Measurements from ENCODE around the gene GALNT17. TPM values are rescaled to one million over a fixed set of nuclear protein-coding genes. Genes with fewer than 3 reads are reported as not detected.

GALNT17 gene
- total RNA-seq, 4 donors from 2014 or later: 66.0 to 97.9 (median 76.0) TPM

DNA sequence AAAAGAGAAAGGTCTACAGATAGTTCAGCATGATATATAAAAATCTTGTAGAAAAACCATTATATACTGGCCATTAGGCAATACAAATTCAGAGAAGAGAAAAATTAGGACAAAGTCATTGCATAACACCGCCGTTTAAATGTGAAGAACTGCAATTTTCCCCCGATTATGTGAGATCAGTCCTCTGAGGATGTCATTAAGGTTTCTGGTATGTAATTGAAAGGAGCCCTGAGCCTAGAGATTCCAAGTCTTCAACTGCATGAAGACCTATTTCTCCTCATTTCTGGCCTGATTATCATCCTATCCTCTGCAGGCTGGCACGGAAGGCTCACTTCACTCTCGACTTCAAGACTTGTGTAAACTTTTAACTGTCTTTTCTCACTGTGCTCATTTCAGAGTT is 395.3 kb downstream of the GALNT17 start:
- Histone ChIP-seq H3K9me3 (no peaks in the 10 kb centered on the region), H3K27ac (no peak overlapping the region), H3K4me1 (no peaks in the 10 kb centered on the region), H3K27me3 (no peaks in the 10 kb centered on the region), H3K4me3 (no peak overlapping the region), H3K36me3 (no peaks in the 10 kb centered on the region)
- TF ChIP-seq, protein P1, sequence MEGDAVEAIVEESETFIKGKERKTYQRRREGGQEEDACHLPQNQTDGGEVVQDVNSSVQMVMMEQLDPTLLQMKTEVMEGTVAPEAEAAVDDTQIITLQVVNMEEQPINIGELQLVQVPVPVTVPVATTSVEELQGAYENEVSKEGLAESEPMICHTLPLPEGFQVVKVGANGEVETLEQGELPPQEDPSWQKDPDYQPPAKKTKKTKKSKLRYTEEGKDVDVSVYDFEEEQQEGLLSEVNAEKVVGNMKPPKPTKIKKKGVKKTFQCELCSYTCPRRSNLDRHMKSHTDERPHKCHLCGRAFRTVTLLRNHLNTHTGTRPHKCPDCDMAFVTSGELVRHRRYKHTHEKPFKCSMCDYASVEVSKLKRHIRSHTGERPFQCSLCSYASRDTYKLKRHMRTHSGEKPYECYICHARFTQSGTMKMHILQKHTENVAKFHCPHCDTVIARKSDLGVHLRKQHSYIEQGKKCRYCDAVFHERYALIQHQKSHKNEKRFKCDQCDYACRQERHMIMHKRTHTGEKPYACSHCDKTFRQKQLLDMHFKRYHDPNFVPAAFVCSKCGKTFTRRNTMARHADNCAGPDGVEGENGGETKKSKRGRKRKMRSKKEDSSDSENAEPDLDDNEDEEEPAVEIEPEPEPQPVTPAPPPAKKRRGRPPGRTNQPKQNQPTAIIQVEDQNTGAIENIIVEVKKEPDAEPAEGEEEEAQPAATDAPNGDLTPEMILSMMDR (IDR thresholded peaks at IDR 0.05): no peak
- TF ChIP-seq EP300 (IDR thresholded peaks at IDR 0.05) (no peak), POLR2A (IDR thresholded peaks at IDR 0.05) (no peak)
- DNase-seq (ENCODE audit: low spot score in 2 of 2): no peak
- whole genome bisulfite sequencing, 2 donors: 68 to 79% methylated on average over 5 of the region's 5 CpGs

GRCh38 chr7:71535616-71536015 is 403.7 kb downstream of the GALNT17 start:
- TF ChIP-seq EP300 (IDR thresholded peaks at IDR 0.05) (no peak), POLR2A (IDR thresholded peaks at IDR 0.05) (no peak)
- TF ChIP-seq, protein P1 (IDR thresholded peaks at IDR 0.05): no peak
- 89 to 93% methylated on average over 2 of the region's 2 CpGs for WGBS, 2 donors
- Histone ChIP-seq H3K4me3 (no peak overlapping the region), H3K36me3 (no peaks in the 10 kb centered on the region), H3K27me3 (no peaks in the 10 kb centered on the region), H3K27ac (no peak overlapping the region), H3K4me1 (no peaks in the 10 kb centered on the region), H3K9me3 (no peaks in the 10 kb centered on the region)
- no peak for DNase-seq (ENCODE audit: low spot score in 2 of 2)

GRCh38 chr7:71538210-71538609 is 406.3 kb downstream of the GALNT17 start:
- H3K27me3 ChIP-seq: no peaks in the 10 kb centered on the region
- H3K4me1 ChIP-seq: peaks cover 0 to 13% (median 0%) of the 10 kb centered on the region in 4 donors
- no peaks in the 10 kb centered on the region for H3K36me3 ChIP-seq
- whole genome bisulfite sequencing, 2 donors: 60 to 71% methylated on average over 11 of the region's 11 CpGs
- no peak overlapping the region for H3K27ac ChIP-seq
- DNase-seq (ENCODE audit: low spot score in 2 of 2): no peak
- H3K9me3 ChIP-seq: no peaks in the 10 kb centered on the region
- H3K4me3 ChIP-seq: no peak overlapping the region
- TF ChIP-seq EP300 (IDR thresholded peaks at IDR 0.05) (no peak), POLR2A (IDR thresholded peaks at IDR 0.05) (no peak)
- TF ChIP-seq, protein P1 (IDR thresholded peaks at IDR 0.05): no peak

- no peak overlapping the region for H3K27ac ChIP-seq
- 93 to 94% methylated on average over 4 of the region's 4 CpGs for whole genome bisulfite sequencing, 2 donors
- TF ChIP-seq EP300 (IDR thresholded peaks at IDR 0.05) (no peak), POLR2A (IDR thresholded peaks at IDR 0.05) (no peak)
- TF ChIP-seq, protein P1 (IDR thresholded peaks at IDR 0.05): no peak
- no peaks in the 10 kb centered on the region for H3K9me3 ChIP-seq
- no peak overlapping the region for H3K4me3 ChIP-seq
- no peak for DNase-seq (ENCODE audit: low spot score in 2 of 2)
- peaks cover 0 to 17% (median 0%) of the 10 kb centered on the region in 4 donors for H3K4me1 ChIP-seq
- no peaks in the 10 kb centered on the region for H3K36me3 ChIP-seq
- no peaks in the 10 kb centered on the region for H3K27me3 ChIP-seq
These were observed 407.7 kb downstream of the GALNT17 start for GRCh38 chr7:71539615-71540014.

DNA sequence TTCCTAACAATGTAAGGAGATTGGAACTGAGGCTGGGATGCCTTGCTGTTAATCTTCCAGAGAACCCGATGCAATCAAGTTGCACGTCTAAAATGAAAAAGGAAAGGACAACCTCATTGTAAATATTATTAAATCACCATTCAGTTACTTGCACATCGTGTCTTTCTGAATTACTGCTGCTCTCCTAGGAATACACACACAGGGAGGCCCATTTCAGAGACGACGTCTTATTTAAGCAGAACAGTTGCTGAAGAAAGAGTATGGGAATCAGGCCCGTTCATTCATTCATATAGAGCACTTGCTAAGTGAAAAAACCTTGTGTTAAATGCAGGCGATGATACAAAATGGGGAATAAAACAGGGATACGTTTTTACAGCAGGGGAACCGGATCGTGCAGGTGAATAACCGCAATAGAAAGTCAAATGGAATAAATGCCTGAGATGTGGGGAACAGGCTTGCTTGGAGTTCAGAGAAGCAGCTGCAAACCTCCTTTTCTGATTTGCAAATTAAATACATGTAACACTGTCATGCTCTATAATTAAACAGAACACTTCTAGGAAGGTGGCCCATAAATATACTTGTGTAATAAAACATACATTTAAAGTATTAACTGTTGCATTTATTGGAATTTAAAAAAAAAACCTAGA is 409.9 kb downstream of the GALNT17 start:
- 82 to 84% methylated on average over 11 of the region's 11 CpGs for WGBS, 2 donors
- no peaks in the 10 kb centered on the region for H3K9me3 ChIP-seq
- H3K27me3 ChIP-seq: no peaks in the 10 kb centered on the region
- TF ChIP-seq EP300 (IDR thresholded peaks at IDR 0.05) (no peak), POLR2A (IDR thresholded peaks at IDR 0.05) (no peak)
- TF ChIP-seq, protein P1 (IDR thresholded peaks at IDR 0.05): no peak
- peaks cover 0 to 17% (median 0%) of the 10 kb centered on the region in 4 donors for H3K4me1 ChIP-seq
- no peaks in the 10 kb centered on the region for H3K36me3 ChIP-seq
- DNase-seq (ENCODE audit: low spot score in 2 of 2): no peak
- no peak overlapping the region for H3K4me3 ChIP-seq
- H3K27ac ChIP-seq: peak overlapping the region in 2 of 4 donors; percentile 25 to 79
